Smooth muscle cell of the brain vasculature (primary cell): ENCODE data around the gene OLFML3.
A peak's percentile ranks its signal among the peaks of the same experiment; 100 is the strongest.
"Not testable (repeated sequence)": the region's sequence is repeated elsewhere in the genome, so short reads cannot be mapped to it uniquely, and the experiment has no call there.

Source experiments
- DNase-seq: peaks from one replicate; pipeline ENCODE4 v3.0.0-alpha.2; 2012; ENCODE audit warnings: low read depth, low spot score

Gene OLFML3

GRCh38 chr1:113990961-113991360, 11.7 kb downstream of the OLFML3 start:
- no peak for DNase-seq

- no peak for DNase-seq
Observed at GRCh38 chr1:113991467-113991997, 12.3 kb downstream of the OLFML3 start.

- no peak for DNase-seq
Observed at GRCh38 chr1:113993072-113993471, 13.8 kb downstream of the OLFML3 start.

- no peak for DNase-seq
Observed at GRCh38 chr1:113993766-113994165, 14.5 kb downstream of the OLFML3 start.

- no peak for DNase-seq
Observed at GRCh38 chr1:113995382-113995781, 16.1 kb downstream of the OLFML3 start.

- DNase-seq: no peak
Observed at GRCh38 chr1:113998361-113998760, 19.1 kb downstream of the OLFML3 start.

GRCh38 chr1:113999233-113999632, 20.0 kb downstream of the OLFML3 start:
- no peak for DNase-seq

GRCh38 chr1:113999799-114000198, 20.5 kb downstream of the OLFML3 start:
- no peak for DNase-seq

GRCh38 chr1:114000406-114000805, 21.1 kb downstream of the OLFML3 start:
- DNase-seq: no peak

GRCh38 chr1:114002492-114003239, 23.4 kb downstream of the OLFML3 start:
- no peak for DNase-seq

- DNase-seq: no peak
Observed at GRCh38 chr1:114003431-114003830, 24.2 kb downstream of the OLFML3 start.

GRCh38 chr1:114006825-114007224, 27.6 kb downstream of the OLFML3 start:
- not testable (repeated sequence) for DNase-seq

GRCh38 chr1:114008480-114008941, 29.2 kb downstream of the OLFML3 start:
- DNase-seq: no peak

- DNase-seq: no peak
Observed at GRCh38 chr1:114008993-114009392, 29.7 kb downstream of the OLFML3 start.

- no peak for DNase-seq
Observed at GRCh38 chr1:114009393-114009792, 30.1 kb downstream of the OLFML3 start.

- no peak for DNase-seq
Observed at GRCh38 chr1:114010433-114011184, 31.3 kb downstream of the OLFML3 start.

GRCh38 chr1:114011796-114012195, 32.5 kb downstream of the OLFML3 start:
- DNase-seq: no peak

GRCh38 chr1:114015075-114015474, 35.8 kb downstream of the OLFML3 start:
- no peak for DNase-seq

- DNase-seq: not testable (repeated sequence)
Observed at GRCh38 chr1:114019724-114020123, 40.5 kb downstream of the OLFML3 start.

GRCh38 chr1:114021665-114022099, 42.4 kb downstream of the OLFML3 start:
- DNase-seq: no peak

GRCh38 chr1:114022877-114023276, 43.6 kb downstream of the OLFML3 start:
- no peak for DNase-seq

GRCh38 chr1:114023377-114023776, 44.1 kb downstream of the OLFML3 start:
- DNase-seq: no peak

GRCh38 chr1:114024049-114024448, 44.8 kb downstream of the OLFML3 start:
- DNase-seq: peak; percentile 86
